Heart left ventricle (tissue), 16 donors: ENCODE data around the gene MICALL1. TPM values are rescaled to one million over a fixed set of nuclear protein-coding genes. Genes with fewer than 3 reads are reported as not detected.

Source experiments
- ATAC-seq, 4 donors: fragments of 200-7000 bp; cut with Tn5 transposase; one replicate each; pipeline ENCODE4 v1.9.1; 2020 to 2022; ENCODE audit warnings: moderate library complexity in 4 of 4, mild to moderate bottlenecking in 3 of 4, moderate number of reproducible peaks in 1 of 4
- DNase-seq, 5 donors: peaks; one replicate each; pipeline ENCODE4 v3.0.0-alpha.2; 2020
- H3K27ac ChIP-seq, 12 donors: fragments of 200-600 bp; sonication (generic) in 4 of 12; one replicate each; pipeline versions ENCODE4 v1.5.0 to v1.8.0; 2016 to 2022; ENCODE audit warnings: mild to moderate bottlenecking in 2 of 12
- H3K27me3 ChIP-seq, 9 donors: fragments of 200-600 bp; sonication (generic) in 2 of 9; one replicate each; pipeline versions ENCODE4 v1.5.1 to v1.8.0; 2016 to 2022; ENCODE audit warnings: mild to moderate bottlenecking in 3 of 9
- H3K36me3 ChIP-seq, 9 donors: fragments of 200-600 bp; sonication (generic) in 2 of 9; one replicate each; pipeline versions ENCODE4 v1.5.0 to v1.8.0; 2018 to 2022; ENCODE audit warnings: mild to moderate bottlenecking in 2 of 9
- H3K4me1 ChIP-seq, 12 donors: fragments of 200-600 bp; sonication (generic) in 4 of 12; one replicate each; pipeline versions ENCODE4 v1.5.0 to v1.8.0; 2016 to 2022; ENCODE audit warnings: mild to moderate bottlenecking in 3 of 12
- H3K4me3 ChIP-seq, 12 donors: fragments of 200-600 bp; sonication (generic) in 4 of 12; one replicate each; pipeline versions ENCODE4 v1.5.0 to v1.8.0; 2017 to 2022; ENCODE audit warnings: mild to moderate bottlenecking in 9 of 12, moderate library complexity in 4 of 12
- H3K9me3 ChIP-seq, 12 donors: fragments of 200-600 bp; sonication (generic) in 4 of 12; one replicate each; pipeline versions ENCODE4 v1.5.0 to v1.8.0; 2016 to 2022; ENCODE audit warnings: mild to moderate bottlenecking in 1 of 12
- POLR2A ChIP-seq, 2 donors: fragments of 450-650 bp; IDR thresholded peaks; one replicate each; pipeline ENCODE4 v1.6.1; 2017; ENCODE audit warnings: antibody characterized with exemption in 2 of 2, mild to moderate bottlenecking in 2 of 2, moderate library complexity in 2 of 2
- WGBS, 4 donors: extraction: QIAGEN DNeasy Blood & Tissue Kit in 2 of 4; methylation state at CpG; one replicate each; pipeline versions ENCODE4 v1.1.5 to v1.1.7; 2013 to 2018; 5-methylcytosine and 5-hydroxymethylcytosine counted together
- intact Hi-C, 10 donors: fragments of 100-400 bp; cut with DNase I; formaldehyde crosslinking; loops; one replicate each; pipeline versions ENCODE4 v1.11.1 to v1.14.2; 2022
- polyA plus RNA-seq, 2 donors: library from polyadenylated mRNA; stranded (reverse); fragments of 200-250 nt; gene quantifications; one replicate each; pipeline ENCODE4 v1.2.3, GENCODE V29; 2013
- total RNA-seq, 9 donors: library from RNA; depleted of rRNA in 2 of 9; stranded (reverse); fragments of >200 nt in 2 of 9; fragmentation: NEBNext Ultra II Directional in 3 of 9; extraction: Animal tissue kit (Norgen Biotek cat#: 25700) in 3 of 9; gene quantifications; one replicate each; pipeline versions ENCODE4 v1.1.0 to v1.2.4, GENCODE V29; 2016 to 2023
- TF ChIP-seq, protein P1 (sequence below), 12 donors: fragments of 200-600 bp; sonication (generic) in 4 of 12; IDR thresholded peaks; one replicate each; pipeline versions ENCODE4 v1.5.0 to v1.8.0; 2018 to 2022; ENCODE audit warnings: antibody characterized with exemption in 12 of 12, mild to moderate bottlenecking in 5 of 12
- donor health status: ischemic (EF 13 %, LVEDD 7.1; RV severe dilation, severe dysfunction).
- donor health status: healthy with polysubstance abuse.
- donor health status: DM: no; HTN: yes; CAD: no.
- donor health status: DM: no; HTN: no; CAD: no.
- donor health status: ischemic (EF 25% LVEDD 6.9; RV normal size, moderate dysfunction).
- donor health status: ischemic (EF 25% LVEDD 5.7; RV mildly dilated, moderate dysfunction).
- donor health status: healthy.
- donor health status: DM: yes; HTN: yes; CAD: no.
- donor health status: ischemic (EF 35%, LVEDD 5.7; RV mildly dilated, moderate dysfunction).
- donor health status: nonischemic (EF 11% LVEDD 7.7; RV severe dilation, severe dysfunction).
- donor health status: DM: yes; HTN: yes; CAD: no.
- donor health status: PGD.
- donor health status: ischemic (EF 29% LVEDD 5.4; RV normal size, mild dysfunction).
- donor health status: nonischemic (EF 23%, LVEDD 6.1; RV moderate dilation, normal function).

The MICALL1 gene
- total and polyA plus RNA-seq, 11 donors = 10.6 to 40.7 (median 17.8) TPM

DNA sequence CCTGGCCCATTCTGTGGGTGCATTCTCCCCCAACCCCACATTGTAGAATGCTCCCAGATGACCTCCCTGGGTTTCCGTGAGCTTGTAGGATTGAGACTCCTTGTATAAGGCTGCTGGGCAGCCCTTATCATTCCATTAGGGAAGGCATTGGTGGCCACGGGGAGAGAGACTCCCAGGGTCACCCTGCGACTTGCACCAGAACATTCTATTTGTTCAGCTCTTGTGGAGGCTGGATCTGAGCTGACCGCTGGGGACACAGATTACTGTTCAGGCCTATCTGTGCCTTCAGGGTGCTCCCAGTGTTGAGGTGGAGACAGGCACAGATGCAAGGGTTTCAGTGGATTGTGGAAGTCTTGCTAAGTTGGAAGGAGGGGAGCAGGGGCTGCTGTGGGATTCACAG is 17.8 kb downstream of the MICALL1 start:
- 88 to 96% (median 93%) methylated on average over 4 of the region's 4 CpGs for WGBS, 4 donors
- intact Hi-C loops = no loop called here
- Histone ChIP-seq H3K27ac (peak overlapping the region in 1 of 12 donors; percentile 56), H3K36me3 (peaks cover 0 to 93% (median 76%) of the 10 kb centered on the region in 9 donors), H3K4me1 (peaks cover 0 to 7% (median 0%) of the 10 kb centered on the region in 12 donors), H3K9me3 (no peaks in the 10 kb centered on the region), H3K27me3 (no peaks in the 10 kb centered on the region), H3K4me3 (no peak overlapping the region)
- TF ChIP-seq, protein P1, sequence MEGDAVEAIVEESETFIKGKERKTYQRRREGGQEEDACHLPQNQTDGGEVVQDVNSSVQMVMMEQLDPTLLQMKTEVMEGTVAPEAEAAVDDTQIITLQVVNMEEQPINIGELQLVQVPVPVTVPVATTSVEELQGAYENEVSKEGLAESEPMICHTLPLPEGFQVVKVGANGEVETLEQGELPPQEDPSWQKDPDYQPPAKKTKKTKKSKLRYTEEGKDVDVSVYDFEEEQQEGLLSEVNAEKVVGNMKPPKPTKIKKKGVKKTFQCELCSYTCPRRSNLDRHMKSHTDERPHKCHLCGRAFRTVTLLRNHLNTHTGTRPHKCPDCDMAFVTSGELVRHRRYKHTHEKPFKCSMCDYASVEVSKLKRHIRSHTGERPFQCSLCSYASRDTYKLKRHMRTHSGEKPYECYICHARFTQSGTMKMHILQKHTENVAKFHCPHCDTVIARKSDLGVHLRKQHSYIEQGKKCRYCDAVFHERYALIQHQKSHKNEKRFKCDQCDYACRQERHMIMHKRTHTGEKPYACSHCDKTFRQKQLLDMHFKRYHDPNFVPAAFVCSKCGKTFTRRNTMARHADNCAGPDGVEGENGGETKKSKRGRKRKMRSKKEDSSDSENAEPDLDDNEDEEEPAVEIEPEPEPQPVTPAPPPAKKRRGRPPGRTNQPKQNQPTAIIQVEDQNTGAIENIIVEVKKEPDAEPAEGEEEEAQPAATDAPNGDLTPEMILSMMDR (IDR thresholded peaks at IDR 0.05) = no peak
- TF ChIP-seq POLR2A (IDR thresholded peaks at IDR 0.05) = no peak
- no peak for ATAC-seq
- no peak for DNase-seq

DNA sequence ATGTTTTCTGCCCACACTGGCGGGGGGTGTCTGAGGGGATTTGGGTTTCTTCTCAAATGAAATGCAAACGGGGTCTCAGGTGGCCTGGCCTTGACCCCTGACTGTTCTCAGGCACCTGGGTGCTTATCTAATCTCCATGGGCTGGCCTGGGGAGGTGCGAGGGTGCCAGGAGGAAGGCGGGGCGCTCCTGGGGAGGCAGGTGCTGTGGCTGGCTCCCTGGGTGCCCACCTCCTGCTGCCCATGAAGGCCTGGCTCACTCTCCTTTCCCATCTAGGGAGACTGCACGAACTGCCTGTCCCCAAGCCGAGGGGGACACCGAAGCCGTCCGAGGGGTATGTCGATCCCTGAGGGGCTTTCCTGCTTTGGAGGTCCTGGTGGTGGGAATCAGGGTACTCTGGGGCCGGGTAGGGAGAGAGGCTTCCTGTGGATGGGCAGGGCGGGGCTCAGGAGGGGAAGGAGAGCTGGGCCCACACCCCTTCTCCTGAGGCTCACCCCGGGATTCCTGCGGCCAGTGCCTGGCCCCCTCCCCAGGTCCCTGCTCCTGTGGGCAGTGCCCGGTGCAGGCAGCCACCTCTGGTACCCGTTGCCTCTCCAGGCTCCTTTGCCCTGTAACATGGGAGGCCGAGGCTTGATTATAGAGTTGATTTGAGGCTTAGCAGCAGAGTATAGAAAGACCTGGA is 18.4 kb downstream of the MICALL1 start:
- 90 to 92% (median 91%) methylated on average over 11 to 18 of the region's 18 CpGs for WGBS, 4 donors
- no peak for TF ChIP-seq POLR2A (IDR thresholded peaks at IDR 0.05)
- TF ChIP-seq, protein P1 (IDR thresholded peaks at IDR 0.05) = no peak
- ATAC-seq = no peak
- DNase-seq = no peak
- no peaks in the 10 kb centered on the region for H3K27me3 ChIP-seq
- peaks cover 0 to 92% (median 77%) of the 10 kb centered on the region in 9 donors for H3K36me3 ChIP-seq
- intact Hi-C loops = no loop called here
- peaks cover 0 to 4% (median 0%) of the 10 kb centered on the region in 12 donors for H3K4me1 ChIP-seq
- H3K4me3 ChIP-seq = no peak overlapping the region
- peak overlapping the region in 1 of 12 donors; percentile 56 for H3K27ac ChIP-seq
- H3K9me3 ChIP-seq = no peaks in the 10 kb centered on the region

DNA sequence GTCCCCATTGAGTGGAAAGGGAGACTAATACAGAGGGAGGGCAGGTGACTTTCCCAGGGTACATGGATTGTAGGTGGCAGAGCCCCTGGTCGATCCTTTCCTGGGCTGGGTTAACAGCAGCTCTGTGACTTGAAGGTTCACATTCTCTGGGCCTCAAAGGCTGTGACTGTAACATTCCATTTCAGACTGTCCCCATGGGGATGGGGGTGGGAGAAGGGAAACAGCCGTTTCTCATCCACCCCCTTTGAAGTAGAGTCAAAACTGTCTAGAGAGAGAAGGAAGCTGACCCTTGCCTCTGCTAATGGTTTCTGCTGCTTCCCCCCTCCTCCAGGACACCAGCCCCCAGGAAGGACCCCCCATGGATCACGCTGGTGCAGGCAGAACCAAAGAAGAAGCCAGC is 19.2 kb downstream of the MICALL1 start:
- WGBS, 4 donors = 65 to 82% (median 68%) methylated on average over 3 of the region's 3 CpGs
- TF ChIP-seq, protein P1 (IDR thresholded peaks at IDR 0.05) = no peak
- TF ChIP-seq POLR2A (IDR thresholded peaks at IDR 0.05) = no peak
- Histone ChIP-seq H3K4me3 (no peak overlapping the region), H3K9me3 (no peaks in the 10 kb centered on the region), H3K27ac (peak overlapping the region in 1 of 12 donors; percentile 56), H3K36me3 (peaks cover 0 to 88% (median 71%) of the 10 kb centered on the region in 9 donors), H3K4me1 (peaks cover 0 to 4% (median 0%) of the 10 kb centered on the region in 12 donors), H3K27me3 (no peaks in the 10 kb centered on the region)
- no peak for ATAC-seq
- intact Hi-C loops = no loop called here
- no peak for DNase-seq

DNA sequence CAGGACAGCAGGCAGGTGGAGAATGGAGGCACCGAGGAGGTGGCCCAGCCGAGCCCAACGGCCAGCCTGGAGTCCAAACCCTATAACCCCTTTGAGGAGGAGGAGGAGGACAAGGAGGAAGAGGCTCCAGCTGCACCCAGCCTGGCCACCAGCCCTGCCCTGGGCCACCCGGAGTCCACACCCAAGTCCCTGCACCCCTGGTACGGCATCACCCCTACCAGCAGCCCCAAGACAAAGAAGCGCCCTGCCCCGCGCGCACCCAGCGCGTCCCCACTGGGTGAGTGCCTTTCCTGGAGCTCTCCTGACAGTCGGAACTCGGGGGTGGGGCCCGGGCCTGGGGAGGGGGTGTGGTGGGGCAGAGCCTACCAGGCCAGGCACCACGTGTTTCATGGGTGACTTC is 19.7 kb downstream of the MICALL1 start:
- intact Hi-C loops = no loop called here

More for the DNA sequence above, 19.7 kb downstream of the MICALL1 start:
- Histone ChIP-seq H3K9me3 (no peaks in the 10 kb centered on the region), H3K4me3 (no peak overlapping the region), H3K27ac (peak overlapping the region in 1 of 12 donors; percentile 56), H3K4me1 (peaks cover 0 to 7% (median 0%) of the 10 kb centered on the region in 12 donors), H3K27me3 (no peaks in the 10 kb centered on the region), H3K36me3 (peaks cover 0 to 91% (median 68%) of the 10 kb centered on the region in 9 donors)
- DNase-seq (no peak), ATAC-seq (no peak)
- WGBS, 4 donors = 88 to 98% (median 90%) methylated on average over 5 to 15 of the region's 15 CpGs
- TF ChIP-seq, protein P1 (IDR thresholded peaks at IDR 0.05) = no peak
- no peak for TF ChIP-seq POLR2A (IDR thresholded peaks at IDR 0.05)
